Measurements from ENCODE around the gene LAPTM5.

The LAPTM5 gene

DNA sequence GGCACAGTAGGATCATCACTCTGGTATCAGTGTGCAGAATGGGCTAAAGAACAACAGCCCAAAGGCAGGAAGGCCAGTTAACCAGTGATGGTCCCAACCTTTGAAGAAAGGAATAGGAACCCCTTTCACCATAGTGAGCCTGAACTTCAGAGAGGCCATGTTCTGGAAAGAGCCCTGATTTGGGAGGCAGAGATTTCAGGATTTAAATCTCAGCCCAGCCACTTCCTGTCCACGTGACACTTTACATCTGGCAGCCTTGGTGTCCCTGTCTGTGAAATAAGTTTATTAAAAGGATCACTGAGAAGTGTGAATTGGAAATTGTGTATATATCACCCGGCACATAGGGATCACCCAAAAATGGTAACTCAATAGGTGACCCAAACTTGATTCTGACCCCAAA, 47.2 kb downstream of the LAPTM5 start:
- no peak for FAIRE-seq

DNA sequence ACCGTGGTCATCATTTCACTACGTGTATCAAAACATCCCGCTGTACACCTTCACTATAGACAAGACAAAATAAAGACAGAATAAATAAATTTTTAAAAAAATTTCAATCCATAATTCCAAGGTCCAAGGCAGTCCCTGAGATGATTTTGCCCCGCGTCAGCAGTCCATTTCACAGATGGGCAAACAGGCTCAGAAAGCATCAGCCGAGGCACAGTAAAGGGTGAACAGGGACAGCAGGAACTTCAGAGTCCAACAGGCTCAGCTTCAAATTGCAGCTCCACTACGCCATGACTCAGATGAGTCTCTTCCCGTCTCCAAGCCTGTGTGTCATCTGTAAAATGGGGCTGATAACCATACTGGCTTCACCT, 49.2 kb downstream of the LAPTM5 start:
- FAIRE-seq: no peak

DNA sequence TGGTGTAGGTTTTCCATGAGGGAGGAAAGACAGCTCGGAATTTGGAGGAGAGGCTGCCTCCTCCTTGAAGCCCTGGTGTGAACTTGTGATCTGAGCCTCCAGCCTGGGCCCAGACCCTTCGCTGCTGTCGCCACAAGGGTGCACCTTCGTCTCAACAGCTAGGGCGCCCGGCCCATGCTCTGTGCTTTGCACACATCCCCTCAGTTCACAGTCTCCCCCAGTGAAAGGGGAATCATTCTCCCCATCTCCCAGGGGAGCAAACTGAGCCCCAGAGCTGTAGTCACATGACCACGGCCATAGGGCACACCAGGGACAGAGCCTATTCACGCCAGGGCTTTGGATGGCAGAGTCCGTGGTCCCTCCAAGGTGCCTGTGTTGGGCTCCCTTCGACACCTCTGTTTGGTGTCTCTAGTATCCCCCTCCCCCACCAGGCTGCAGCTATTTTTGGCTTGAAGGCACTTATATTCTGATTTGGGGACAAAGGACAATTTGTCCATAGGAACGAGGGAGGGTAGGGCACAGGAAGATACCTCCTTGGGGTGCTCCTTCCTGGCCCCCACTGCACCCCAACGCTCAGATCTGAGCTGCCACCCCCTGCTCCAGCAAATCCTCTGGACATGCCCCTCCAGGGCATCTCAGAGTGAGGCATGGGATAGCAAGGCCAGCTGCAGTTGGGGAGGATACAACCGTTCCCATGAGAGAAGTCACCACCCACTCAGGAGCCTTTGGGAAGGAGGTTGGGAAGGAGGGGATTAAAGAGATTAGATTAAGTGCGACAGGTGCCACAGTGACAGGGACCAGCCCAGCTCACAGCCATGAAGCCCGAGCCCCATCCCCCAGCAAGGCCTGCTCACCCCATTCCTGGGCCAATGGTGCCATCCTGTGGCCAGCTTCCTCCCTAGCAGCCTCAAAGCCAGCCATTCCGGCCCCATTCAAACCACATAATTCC, 49.9 kb downstream of the LAPTM5 start:
- FAIRE-seq: peak; percentile 45

DNA sequence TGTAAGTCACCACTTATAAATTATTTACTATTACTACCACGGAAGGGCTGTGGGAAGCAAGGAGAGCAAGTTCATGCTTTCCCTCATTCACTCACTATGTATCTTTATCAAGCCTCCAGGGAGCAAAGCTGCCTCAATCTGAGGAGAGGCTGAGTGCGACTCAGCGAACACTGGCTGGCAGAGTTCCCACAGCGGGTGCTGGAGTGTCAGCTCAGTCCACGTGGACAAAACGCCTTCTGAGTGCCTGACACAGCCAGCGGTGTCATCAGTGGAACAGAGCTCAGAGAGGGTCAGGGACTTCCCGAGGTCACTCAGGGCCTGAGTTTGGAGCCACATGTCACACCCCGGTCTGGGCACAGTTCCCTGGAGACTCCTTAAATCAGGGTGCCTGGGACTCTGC, 51.0 kb downstream of the LAPTM5 start:
- no peak for FAIRE-seq

DNA sequence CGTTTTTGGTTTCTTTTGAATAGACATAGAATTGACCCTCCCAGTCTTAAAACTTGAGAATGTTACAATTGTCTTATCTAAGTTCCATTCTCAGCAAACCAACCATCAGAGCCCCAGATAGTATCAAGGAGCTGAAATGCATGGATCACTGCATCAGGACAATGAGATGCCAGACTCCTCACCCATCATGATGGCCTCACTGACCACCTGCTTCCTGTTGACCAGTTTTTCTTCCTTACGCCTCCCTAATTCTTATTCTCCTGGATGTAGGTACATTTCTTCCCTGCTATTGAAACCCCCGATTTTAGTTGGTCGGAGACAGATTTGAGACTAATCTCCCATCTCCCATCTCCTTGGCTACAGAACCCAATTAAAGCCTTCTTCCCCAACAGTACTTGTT, 51.9 kb downstream of the LAPTM5 start:
- FAIRE-seq: no peak

DNA sequence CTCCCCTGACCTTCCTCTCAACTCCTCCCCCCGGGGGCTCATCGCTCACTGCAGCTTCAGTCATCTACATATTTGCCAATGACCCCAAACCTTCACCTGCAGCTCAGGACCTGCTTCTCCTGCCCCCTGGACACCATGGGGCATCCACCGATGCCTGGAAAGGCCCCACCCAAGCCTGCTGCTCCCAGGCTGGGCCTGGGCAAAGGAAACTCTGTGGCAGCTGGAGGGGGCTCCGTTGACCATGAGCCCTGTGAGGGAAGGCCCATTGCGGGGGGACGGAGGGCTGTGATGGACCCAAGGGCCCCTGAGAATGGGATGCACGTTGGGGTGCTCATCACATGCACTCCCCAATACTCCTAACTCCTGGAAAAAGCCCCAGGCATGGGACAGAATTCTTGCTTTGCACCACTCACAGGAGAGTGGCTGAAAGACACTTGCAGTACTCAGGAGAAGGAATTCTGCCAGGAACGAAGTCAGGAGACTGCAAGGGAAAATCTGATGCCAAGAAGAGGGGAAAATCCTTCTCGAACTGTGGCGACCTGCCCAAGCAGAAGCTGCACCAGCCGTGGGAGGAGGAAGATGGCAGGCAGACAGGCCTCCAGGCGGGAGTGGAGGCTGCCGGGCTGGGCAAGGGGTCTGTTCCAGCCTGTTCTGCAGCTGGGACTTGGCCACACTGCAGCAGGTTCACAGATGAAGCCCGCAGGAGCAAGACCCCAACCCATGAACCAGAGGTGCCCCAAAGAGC, 52.6 kb downstream of the LAPTM5 start:
- no peak for FAIRE-seq

DNA sequence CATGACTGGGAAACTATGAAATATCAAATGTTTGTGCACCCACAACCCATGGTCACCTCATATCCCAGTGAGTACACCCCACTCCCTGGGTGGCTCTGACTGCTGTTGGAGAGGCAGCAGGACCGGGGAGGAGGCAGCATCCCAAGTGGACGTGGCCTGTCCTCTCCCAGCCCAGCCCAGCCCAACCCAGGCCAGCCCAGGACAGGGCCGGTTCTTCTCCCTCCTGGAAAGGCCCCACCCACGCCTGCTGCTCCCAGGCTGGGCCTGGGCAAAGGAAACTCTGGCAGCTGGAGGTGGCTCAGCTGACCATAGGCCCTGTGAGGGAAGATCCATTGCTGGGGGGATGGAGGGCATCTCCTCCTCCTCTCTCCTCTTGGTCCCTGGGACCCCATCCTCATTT, 53.3 kb downstream of the LAPTM5 start:
- FAIRE-seq: no peak

DNA sequence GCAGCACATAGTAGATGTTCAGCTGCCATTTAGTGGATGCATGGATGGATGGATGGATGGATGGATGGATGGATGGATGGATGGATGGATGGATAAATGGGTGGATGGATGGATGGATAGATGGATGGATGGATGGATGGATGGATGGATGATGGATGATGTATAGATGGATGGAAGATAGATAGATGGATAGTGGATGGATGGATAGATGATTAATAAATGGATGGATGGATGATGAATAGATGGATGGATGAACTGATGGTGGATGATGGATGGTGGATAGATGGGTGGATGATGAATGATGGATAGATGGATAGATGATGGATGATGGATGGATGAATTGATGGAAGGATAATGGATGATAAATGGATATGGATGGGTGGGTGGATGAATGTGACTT, 54.8 kb downstream of the LAPTM5 start:
- no peak for FAIRE-seq

DNA sequence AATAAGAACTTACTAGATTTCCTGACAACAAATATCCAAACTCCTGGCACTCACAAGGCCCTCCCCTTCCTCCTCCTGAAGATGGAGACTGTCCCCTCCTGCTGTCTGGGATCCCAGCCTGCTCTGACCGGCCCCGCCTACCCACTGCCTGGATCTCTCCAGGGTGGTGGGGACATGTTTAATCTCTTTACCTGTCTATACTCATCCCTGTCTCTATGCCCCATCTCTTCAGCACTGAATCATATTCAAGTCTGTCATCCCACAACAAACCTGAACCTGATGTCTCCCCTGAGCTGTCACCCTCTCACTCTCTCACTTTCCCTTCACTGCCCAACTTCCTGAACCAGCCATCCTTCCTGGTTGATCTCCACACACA, 56.3 kb downstream of the LAPTM5 start:
- FAIRE-seq: no peak

DNA sequence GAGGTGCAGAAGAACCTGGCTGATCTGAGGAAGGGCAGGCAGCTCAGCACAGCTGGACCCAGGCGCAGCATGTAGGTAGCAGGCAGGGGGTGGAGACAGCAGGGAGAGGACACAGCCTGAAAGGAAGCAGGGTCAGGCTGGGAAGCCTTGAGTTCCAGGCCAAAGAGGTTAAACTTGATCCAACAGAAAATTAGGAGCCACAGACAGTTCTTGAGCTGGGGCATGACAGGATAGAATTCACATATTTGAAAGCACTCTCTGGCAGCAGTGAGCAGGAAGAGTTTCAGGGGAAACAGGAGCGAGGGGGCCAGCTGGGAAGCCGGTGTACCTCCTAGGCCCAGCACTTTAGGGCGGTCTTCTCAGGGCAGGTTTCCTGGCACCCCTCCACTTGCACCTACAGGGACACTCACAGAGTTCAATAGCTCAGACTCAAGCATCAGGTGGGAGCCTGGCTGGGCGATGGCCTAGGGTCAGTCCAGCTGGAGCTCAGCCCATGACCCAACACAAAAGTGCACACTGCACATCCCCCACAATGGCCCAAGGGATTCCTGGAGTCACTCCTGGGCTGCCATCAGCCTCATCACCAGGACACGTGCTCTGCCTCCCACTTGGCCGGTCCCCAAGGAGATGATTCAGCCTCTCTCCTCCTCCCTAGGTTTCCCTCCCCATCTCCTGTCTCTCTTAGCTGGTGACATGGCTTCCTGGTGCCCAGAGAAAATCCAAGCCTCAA, 56.9 kb downstream of the LAPTM5 start:
- FAIRE-seq: no peak

DNA sequence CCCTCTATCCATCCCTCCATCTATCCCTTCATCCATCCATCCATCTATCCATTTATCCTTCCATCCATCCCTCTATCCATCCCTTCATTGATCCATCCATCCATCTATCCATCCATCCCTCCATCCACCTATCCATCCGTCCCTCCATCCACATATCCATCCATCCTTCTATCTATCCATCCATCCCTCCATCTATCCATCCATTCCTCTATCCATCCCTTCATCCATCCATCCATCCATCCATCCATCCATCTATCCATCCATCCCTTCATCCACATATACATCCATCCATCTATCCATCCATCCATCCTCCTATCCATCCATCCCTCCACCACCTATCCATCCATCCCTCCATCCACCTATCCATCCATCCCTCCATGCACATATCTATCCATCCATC, 57.8 kb downstream of the LAPTM5 start:
- no peak for FAIRE-seq

DNA sequence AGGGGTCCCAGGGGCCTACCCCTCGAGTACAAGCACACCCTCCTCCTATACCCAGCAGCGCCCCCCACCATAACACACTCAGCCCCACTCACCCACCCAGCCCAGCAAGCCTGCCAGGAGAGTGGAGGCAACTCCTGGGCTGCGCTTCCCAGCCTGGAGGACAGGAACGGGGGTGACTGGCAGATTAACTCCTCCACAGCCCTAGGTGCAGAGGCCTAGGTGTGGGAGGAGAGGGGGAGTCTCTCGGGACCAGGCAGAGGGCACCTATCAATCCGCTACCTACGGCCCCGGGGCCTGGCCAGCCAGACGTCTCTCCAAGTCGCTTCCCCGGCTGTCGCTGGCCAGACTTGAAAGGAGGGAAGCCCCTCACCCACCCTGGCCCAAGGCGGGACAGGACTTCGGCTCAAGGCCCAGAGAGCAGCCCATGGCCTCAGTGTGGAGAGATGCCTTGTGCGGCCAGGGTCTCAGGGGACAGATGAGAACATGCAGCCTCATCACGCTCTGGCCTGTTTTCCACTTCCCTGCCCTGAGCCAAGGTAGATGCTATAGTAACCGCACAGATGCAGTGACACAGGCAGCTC, 59.1 kb downstream of the LAPTM5 start:
- no peak for FAIRE-seq

DNA sequence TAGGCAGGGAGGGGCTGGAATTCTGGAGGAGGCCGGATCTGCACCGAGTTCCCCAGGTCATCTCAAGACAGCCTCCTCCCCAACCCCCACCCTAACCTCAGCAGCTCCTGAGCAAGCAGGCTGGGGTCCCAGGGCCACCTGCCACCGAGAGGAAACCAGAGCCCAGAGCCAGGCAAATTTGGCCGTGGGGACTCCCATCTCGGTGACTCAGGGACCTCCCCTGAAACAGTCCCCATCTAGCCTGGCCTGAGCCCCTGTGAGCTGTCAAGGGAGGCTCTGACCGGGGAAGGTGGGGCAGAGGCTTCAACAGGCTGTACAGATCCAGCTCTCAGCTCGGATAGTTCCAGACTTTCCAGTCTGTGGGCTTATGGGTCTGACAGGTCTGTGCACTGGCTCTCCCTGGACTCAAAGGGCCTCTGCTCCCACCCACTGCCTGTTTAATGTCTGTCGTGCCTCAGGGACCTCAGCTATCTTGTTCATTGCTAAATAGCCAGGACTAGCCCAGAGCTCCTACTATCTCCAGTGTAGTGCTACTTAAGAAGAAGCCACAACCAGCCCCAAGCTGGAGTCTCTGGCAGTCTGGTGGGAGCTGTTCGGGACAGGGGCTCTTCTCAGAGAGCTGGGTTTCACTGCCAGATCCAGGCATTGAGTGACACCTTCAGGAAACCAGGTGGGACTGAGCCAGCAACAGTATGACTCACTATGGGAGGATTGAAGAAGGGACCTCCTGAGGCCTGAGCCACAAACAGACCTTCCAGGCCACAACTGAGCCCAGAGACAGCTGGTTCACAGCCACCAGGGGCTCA, 59.8 kb downstream of the LAPTM5 start:
- FAIRE-seq: no peak

DNA sequence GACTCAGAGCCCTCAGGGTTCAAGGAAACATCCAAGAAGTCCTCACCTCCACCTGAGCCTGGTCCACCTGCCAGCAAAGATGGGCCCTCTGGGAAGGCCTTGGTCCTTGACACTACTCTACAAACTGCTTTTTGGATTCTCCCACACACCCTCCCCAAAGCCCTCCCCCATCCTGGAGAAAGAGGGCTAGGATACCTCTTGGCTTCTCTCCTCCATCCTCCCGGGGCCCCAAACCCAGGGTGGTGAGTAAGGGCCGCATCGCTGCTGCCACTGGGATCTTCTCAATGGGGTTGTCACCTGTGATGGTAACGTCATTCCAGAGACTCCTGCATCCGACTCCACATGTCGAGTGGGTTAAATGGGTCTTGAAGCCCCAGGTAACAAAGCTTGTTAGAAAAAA, 60.7 kb downstream of the LAPTM5 start:
- no peak for FAIRE-seq

DNA sequence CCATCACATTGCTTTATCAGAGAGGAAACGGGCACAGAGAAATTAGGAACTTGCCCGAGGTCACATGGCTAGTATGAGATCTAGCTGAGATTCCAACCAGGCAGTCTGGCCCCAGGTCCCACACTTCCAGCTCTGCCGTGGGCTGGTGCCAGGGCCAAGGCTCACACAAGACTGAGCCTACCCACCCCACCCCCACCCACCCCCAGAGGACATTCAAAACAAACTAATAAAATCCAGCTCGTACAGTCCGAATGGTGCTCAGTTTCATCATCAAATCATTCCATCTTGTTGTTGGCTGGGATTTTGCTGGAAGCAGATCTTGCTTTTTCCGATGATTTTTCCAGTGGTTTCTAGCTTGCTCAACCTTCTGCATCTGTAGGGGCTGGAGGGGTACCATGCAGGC, 62.1 kb downstream of the LAPTM5 start:
- no peak for FAIRE-seq

DNA sequence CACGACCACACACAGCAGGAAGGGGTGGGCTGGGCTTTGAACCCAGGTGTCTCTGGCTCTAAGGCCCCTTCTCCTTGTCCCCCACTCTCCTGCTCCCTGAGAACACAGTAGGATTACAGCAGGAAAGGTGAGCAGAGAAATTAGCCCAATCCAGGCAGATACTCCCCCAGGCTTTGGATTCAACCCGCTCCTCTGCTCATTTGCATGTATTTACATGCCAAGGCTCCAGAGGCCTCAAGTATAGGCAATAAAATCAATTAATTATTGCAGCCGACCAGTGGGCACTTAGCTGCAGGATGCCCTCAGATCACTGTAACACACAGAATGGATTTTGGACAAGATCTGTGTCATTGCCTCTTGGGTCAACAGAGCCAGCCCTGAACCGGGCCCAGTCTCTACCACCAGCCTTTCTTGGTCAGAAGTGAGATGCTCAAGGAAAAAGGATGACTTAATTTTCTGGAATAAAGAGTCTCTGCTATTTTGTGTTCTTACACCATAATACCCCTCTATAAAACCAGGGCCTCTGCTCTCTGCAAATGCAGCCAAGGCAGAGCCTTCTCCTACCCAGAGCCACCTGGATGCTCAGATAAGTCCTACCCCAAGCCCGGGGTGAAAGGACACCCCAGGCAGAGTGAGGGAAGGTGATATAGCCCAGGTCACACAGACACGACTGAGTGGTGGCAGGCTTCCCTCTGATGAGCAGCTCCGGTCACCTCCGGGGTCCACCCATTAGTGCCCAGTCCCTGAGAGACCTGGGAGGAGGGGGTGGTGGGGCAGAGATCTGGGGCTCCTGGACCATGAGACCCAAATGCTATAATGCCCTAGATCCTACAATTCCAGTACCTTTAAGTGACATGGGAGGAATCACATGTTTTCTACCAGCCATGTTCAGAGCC, 63.0 kb downstream of the LAPTM5 start:
- no peak for FAIRE-seq

DNA sequence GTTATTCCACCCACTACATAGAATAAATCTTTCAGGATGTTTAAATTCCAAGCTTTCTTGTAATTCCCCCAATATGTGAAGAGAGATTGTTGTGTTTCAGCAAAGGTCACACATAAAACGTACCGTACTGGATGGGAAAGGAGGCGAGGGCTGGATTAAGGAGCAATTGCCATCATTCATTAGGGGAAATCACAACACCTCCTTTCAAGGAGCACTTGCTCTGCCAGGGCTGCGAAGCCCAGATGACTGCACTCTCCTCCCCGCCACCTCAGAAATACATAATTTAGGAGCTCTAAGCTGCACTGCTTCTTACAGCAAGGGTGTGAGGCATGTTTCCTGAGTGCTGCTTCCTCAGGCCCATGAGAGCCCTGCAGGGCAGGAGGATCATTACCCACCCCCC, 63.8 kb downstream of the LAPTM5 start:
- no peak for FAIRE-seq

DNA sequence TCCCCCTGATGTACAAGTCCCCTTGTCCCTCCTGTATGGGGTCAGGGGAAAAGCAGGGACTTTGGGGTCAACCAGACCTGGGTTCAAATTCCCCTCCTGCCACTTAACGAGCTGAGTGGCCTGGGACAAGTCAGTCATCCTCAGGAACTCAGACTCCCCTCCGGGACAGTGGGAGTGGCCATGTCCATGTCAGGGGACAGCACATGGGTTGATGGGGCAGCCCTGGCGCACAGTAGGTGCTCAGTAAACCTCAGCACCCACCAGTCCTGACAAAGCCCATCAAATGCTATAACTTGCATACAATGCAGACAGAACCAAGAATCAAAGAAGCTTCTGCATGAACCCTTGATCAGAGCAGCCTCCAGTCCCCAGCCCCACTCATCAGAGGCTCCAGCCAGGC, 64.2 kb downstream of the LAPTM5 start:
- FAIRE-seq: no peak

DNA sequence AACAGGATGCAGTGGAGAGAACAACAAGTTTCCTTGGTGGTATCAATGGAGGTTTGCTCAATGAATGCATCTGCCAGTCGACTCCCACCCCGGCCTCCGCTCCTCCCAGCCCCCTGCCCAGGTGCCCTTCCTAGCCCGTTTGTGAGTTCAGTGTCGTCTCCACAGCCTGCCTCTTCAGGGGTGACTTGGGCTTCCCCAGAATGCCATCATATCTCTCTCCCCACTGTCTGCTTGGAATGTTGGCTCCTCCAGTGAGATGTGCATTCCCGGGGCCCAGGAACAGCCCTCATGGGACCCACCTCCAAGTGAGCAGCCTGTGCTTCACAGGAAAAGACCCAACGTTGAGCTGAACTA, 64.6 kb downstream of the LAPTM5 start:
- no peak for FAIRE-seq

DNA sequence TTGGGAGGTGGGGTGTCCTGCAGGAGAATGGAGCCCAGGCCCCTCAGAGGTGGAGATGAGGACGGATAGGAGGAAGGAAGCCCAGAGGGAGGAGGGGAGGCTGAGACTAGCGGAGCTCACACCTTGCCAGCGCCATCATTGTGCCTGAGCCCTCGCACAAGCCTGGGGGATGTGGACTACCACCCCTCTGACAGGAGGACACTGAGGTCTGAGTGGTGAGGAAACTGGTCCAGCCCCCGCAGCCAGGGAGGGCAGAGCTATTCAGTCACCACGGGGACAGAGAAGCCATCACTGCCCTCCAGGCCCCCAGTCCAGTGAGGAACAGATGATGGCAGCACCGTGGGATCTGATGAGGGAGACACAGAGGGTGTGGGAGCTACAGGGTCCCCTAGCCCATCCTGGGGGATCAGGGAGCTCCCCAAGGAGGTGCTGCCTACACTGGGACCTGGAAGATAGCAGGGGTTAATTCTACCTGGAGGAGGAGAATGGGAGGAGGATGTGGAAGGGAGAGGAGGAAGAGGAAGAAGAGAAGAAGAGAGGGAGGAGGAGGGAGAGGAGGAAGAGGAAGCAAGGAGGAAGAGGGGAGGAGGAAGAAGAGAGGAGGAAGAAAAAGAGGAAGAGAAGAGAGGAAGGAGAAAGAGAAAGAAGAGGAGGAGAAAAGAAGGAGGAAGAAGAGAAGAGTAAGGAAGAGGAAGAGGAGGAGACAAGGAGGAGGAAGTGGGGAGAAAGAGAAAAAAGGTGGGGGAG, 65.2 kb downstream of the LAPTM5 start:
- FAIRE-seq: no peak

DNA sequence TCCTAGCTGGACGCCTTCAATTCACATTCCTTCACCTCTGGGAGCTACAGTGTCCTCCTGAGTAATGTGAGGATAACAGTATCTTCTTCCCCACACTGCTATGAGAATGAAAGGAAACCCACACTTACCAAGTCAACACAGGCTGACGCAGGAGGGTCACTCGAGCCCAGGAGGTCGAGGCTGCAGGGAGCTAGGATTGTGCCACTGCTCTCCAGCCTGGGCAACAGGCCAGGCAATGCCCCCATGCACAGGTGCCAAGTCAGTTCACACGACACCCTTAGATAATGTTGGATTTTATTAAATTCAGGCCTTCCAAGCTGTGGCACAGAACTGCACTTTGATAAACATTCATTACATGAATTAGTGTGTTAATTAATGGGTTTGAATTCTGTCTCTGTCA, 66.1 kb downstream of the LAPTM5 start:
- no peak for FAIRE-seq
